Immature natural killer cell (primary cell): ENCODE results near the gene DOCK1. TPM values are rescaled to one million over a fixed set of nuclear protein-coding genes. Genes with fewer than 3 reads are reported as not detected.
A peak's percentile ranks its signal among the peaks of the same experiment; 100 is the strongest.

Experiments used
- DNase-seq, 3 donors: peaks; one replicate each; pipeline ENCODE4 v3.0.0; 2022; ENCODE audit warnings: mixed read lengths in 1 of 3
- H3K27ac Mint-ChIP-seq, 6 donors: one replicate each; pipeline ENCODE4 v1.8.0; 2020; ENCODE audit warnings: mixed read lengths in 6 of 6, mild to moderate bottlenecking in 5 of 6, inconsistent platforms in 4 of 6, moderate library complexity in 3 of 6
- H3K27me3 Mint-ChIP-seq, 3 donors: one replicate each; pipeline ENCODE4 v1.8.0; 2020 to 2021; ENCODE audit warnings: low read depth in 3 of 3, mild to moderate bottlenecking in 3 of 3, mixed read lengths in 3 of 3, moderate library complexity in 3 of 3, inconsistent platforms in 1 of 3
- H3K36me3 Mint-ChIP-seq, 3 donors: one replicate each; pipeline ENCODE4 v1.8.0; 2020; ENCODE audit warnings: mixed read lengths in 3 of 3, inconsistent platforms in 2 of 3, mild to moderate bottlenecking in 2 of 3
- H3K4me1 Mint-ChIP-seq, 2 donors: one replicate each; pipeline ENCODE4 v1.8.0; 2020; ENCODE audit warnings: inconsistent platforms in 2 of 2, mild to moderate bottlenecking in 2 of 2, mixed read lengths in 2 of 2, moderate library complexity in 1 of 2
- H3K4me3 Mint-ChIP-seq, 5 donors: one replicate each; pipeline ENCODE4 v1.8.0; 2020; ENCODE audit warnings: mild to moderate bottlenecking in 5 of 5, mixed read lengths in 5 of 5, inconsistent platforms in 3 of 5, moderate library complexity in 3 of 5
- H3K9me3 Mint-ChIP-seq, 6 donors: one replicate each; pipeline ENCODE4 v1.8.0; 2020; ENCODE audit warnings: mild to moderate bottlenecking in 6 of 6, mixed read lengths in 6 of 6, inconsistent platforms in 4 of 6, moderate library complexity in 3 of 6
- polyA plus RNA-seq, 3 donors: library from polyadenylated mRNA; unstranded; fragments of 300-500 nt; fragmentation: Illumina TruSeq; gene quantifications; one replicate each; pipeline ENCODE4 v1.2.3, GENCODE V29; 2021

Gene DOCK1
- polyA plus RNA-seq, 3 donors from 2014 or later = 0.37 TPM; not detected in 2

- no peak overlapping the region for H3K27ac Mint-ChIP-seq
- no peaks in the 10 kb centered on the region for H3K36me3 Mint-ChIP-seq
- H3K9me3 Mint-ChIP-seq = peaks cover 0 to 3% (median 0%) of the 10 kb centered on the region in 6 donors
These were observed 553.6 kb downstream of the DOCK1 start for GRCh38 chr10:127458829-127459228.

GRCh38 chr10:127459918-127460317, 554.7 kb downstream of the DOCK1 start:
- peaks cover 0 to 3% (median 0%) of the 10 kb centered on the region in 6 donors for H3K9me3 Mint-ChIP-seq
- no peaks in the 10 kb centered on the region for H3K4me1 Mint-ChIP-seq
- no peak overlapping the region for H3K27ac Mint-ChIP-seq
- DNase-seq = no peak
- no peak overlapping the region for H3K4me3 Mint-ChIP-seq
- H3K36me3 Mint-ChIP-seq = no peaks in the 10 kb centered on the region
- peaks cover 3 to 15% (median 11%) of the 10 kb centered on the region in 3 donors for H3K27me3 Mint-ChIP-seq

More at GRCh38 chr10:127458829-127459228, 553.6 kb downstream of the DOCK1 start:
- H3K4me3 Mint-ChIP-seq = no peak overlapping the region
- DNase-seq = peak in 2 of 3 donors; percentile 7 to 22
- no peaks in the 10 kb centered on the region for H3K4me1 Mint-ChIP-seq
- peaks cover 3 to 12% (median 5%) of the 10 kb centered on the region in 3 donors for H3K27me3 Mint-ChIP-seq

GRCh38 chr10:127462643-127463295, 557.5 kb downstream of the DOCK1 start:
- DNase-seq = no peak
- no peaks in the 10 kb centered on the region for H3K4me1 Mint-ChIP-seq
- H3K9me3 Mint-ChIP-seq = peaks cover 0 to 3% (median 0%) of the 10 kb centered on the region in 6 donors
- no peaks in the 10 kb centered on the region for H3K36me3 Mint-ChIP-seq
- H3K4me3 Mint-ChIP-seq = no peak overlapping the region
- peaks cover 0 to 13% (median 9%) of the 10 kb centered on the region in 3 donors for H3K27me3 Mint-ChIP-seq
- H3K27ac Mint-ChIP-seq = no peak overlapping the region

GRCh38 chr10:127463548-127463947, 558.3 kb downstream of the DOCK1 start:
- DNase-seq = no peak
- no peaks in the 10 kb centered on the region for H3K36me3 Mint-ChIP-seq
- peaks cover 0 to 9% (median 8%) of the 10 kb centered on the region in 3 donors for H3K27me3 Mint-ChIP-seq
- H3K4me1 Mint-ChIP-seq = no peaks in the 10 kb centered on the region
- H3K27ac Mint-ChIP-seq = no peak overlapping the region
- peaks cover 0 to 3% (median 0%) of the 10 kb centered on the region in 6 donors for H3K9me3 Mint-ChIP-seq
- H3K4me3 Mint-ChIP-seq = peak overlapping the region in 1 of 5 donors; percentile 10

- peaks cover 0 to 11% (median 9%) of the 10 kb centered on the region in 3 donors for H3K27me3 Mint-ChIP-seq
- peaks cover 0 to 3% (median 0%) of the 10 kb centered on the region in 6 donors for H3K9me3 Mint-ChIP-seq
- no peak overlapping the region for H3K27ac Mint-ChIP-seq
- H3K36me3 Mint-ChIP-seq = no peaks in the 10 kb centered on the region
- DNase-seq = no peak
- no peak overlapping the region for H3K4me3 Mint-ChIP-seq
- no peaks in the 10 kb centered on the region for H3K4me1 Mint-ChIP-seq
These were observed 559.3 kb downstream of the DOCK1 start for GRCh38 chr10:127464561-127464960.

GRCh38 chr10:127467811-127468210, 562.6 kb downstream of the DOCK1 start:
- no peak overlapping the region for H3K4me3 Mint-ChIP-seq
- H3K9me3 Mint-ChIP-seq = no peaks in the 10 kb centered on the region
- H3K27ac Mint-ChIP-seq = no peak overlapping the region
- no peaks in the 10 kb centered on the region for H3K36me3 Mint-ChIP-seq
- no peaks in the 10 kb centered on the region for H3K4me1 Mint-ChIP-seq
- H3K27me3 Mint-ChIP-seq = peaks cover 0 to 11% (median 7%) of the 10 kb centered on the region in 3 donors
- DNase-seq = no peak

- H3K27ac Mint-ChIP-seq = no peak overlapping the region
- H3K36me3 Mint-ChIP-seq = no peaks in the 10 kb centered on the region
- no peaks in the 10 kb centered on the region for H3K9me3 Mint-ChIP-seq
- no peaks in the 10 kb centered on the region for H3K4me1 Mint-ChIP-seq
- peaks cover 2 to 11% (median 9%) of the 10 kb centered on the region in 3 donors for H3K27me3 Mint-ChIP-seq
- no peak overlapping the region for H3K4me3 Mint-ChIP-seq
- no peak for DNase-seq
These were observed 563.4 kb downstream of the DOCK1 start for GRCh38 chr10:127468632-127469031.

GRCh38 chr10:127470911-127471310, 565.7 kb downstream of the DOCK1 start:
- no peak overlapping the region for H3K27ac Mint-ChIP-seq
- H3K36me3 Mint-ChIP-seq = no peaks in the 10 kb centered on the region
- DNase-seq = no peak
- H3K9me3 Mint-ChIP-seq = no peaks in the 10 kb centered on the region
- no peaks in the 10 kb centered on the region for H3K4me1 Mint-ChIP-seq
- H3K4me3 Mint-ChIP-seq = no peak overlapping the region
- peaks cover 2 to 9% (median 5%) of the 10 kb centered on the region in 3 donors for H3K27me3 Mint-ChIP-seq

GRCh38 chr10:127472976-127473375, 567.7 kb downstream of the DOCK1 start:
- Mint-ChIP-seq H3K36me3 (no peaks in the 10 kb centered on the region), H3K27ac (no peak overlapping the region), H3K4me3 (no peak overlapping the region), H3K27me3 (peaks cover 2 to 9% (median 6%) of the 10 kb centered on the region in 3 donors), H3K9me3 (no peaks in the 10 kb centered on the region), H3K4me1 (no peaks in the 10 kb centered on the region)
- DNase-seq = no peak

- Mint-ChIP-seq H3K9me3 (no peaks in the 10 kb centered on the region), H3K36me3 (no peaks in the 10 kb centered on the region), H3K4me1 (no peaks in the 10 kb centered on the region), H3K27ac (no peak overlapping the region), H3K27me3 (peaks cover 2 to 8% (median 6%) of the 10 kb centered on the region in 3 donors), H3K4me3 (no peak overlapping the region)
- no peak for DNase-seq
These were observed 569.3 kb downstream of the DOCK1 start for GRCh38 chr10:127474501-127474900.

GRCh38 chr10:127485153-127485857, 580.1 kb downstream of the DOCK1 start:
- Mint-ChIP-seq H3K36me3 (no peaks in the 10 kb centered on the region), H3K4me1 (no peaks in the 10 kb centered on the region), H3K4me3 (no peak overlapping the region), H3K9me3 (no peaks in the 10 kb centered on the region), H3K27me3 (peaks cover 2 to 18% (median 7%) of the 10 kb centered on the region in 3 donors), H3K27ac (no peak overlapping the region)
- no peak for DNase-seq

GRCh38 chr10:127486355-127486754, 581.1 kb downstream of the DOCK1 start:
- Mint-ChIP-seq H3K27me3 (peaks cover 2 to 18% (median 7%) of the 10 kb centered on the region in 3 donors), H3K27ac (no peak overlapping the region), H3K36me3 (no peaks in the 10 kb centered on the region), H3K9me3 (no peaks in the 10 kb centered on the region), H3K4me1 (no peaks in the 10 kb centered on the region), H3K4me3 (no peak overlapping the region)
- DNase-seq = no peak

GRCh38 chr10:127492607-127493250, 587.5 kb downstream of the DOCK1 start:
- DNase-seq = no peak
- H3K27ac Mint-ChIP-seq = no peak overlapping the region
- no peaks in the 10 kb centered on the region for H3K36me3 Mint-ChIP-seq
- H3K27me3 Mint-ChIP-seq = peaks cover 0 to 12% (median 3%) of the 10 kb centered on the region in 3 donors
- no peaks in the 10 kb centered on the region for H3K9me3 Mint-ChIP-seq
- H3K4me1 Mint-ChIP-seq = no peaks in the 10 kb centered on the region
- no peak overlapping the region for H3K4me3 Mint-ChIP-seq

- Mint-ChIP-seq H3K27me3 (peaks cover 4 to 7% (median 7%) of the 10 kb centered on the region in 3 donors), H3K36me3 (no peaks in the 10 kb centered on the region), H3K4me1 (no peaks in the 10 kb centered on the region)
These were observed 590.8 kb downstream of the DOCK1 start for GRCh38 chr10:127496035-127496434.

More at GRCh38 chr10:127496035-127496434, 590.8 kb downstream of the DOCK1 start:
- DNase-seq = no peak
- Mint-ChIP-seq H3K4me3 (no peak overlapping the region), H3K27ac (no peak overlapping the region), H3K9me3 (no peaks in the 10 kb centered on the region)
